GM12878 (cell line): ENCODE data around the gene KCNQ1.

ENCODE experiments used
- ATF2 ChIP-seq: IDR thresholded peaks from 2 replicates; pipeline ENCODE4 v1.6.1; 2012; ENCODE audit warnings: low read length, inconsistent platforms
- CHD2 ChIP-seq: IDR thresholded peaks from 2 replicates; pipeline ENCODE4 v1.6.1; 2011; ENCODE audit warnings: low read depth, low read length, improper control_type of control experiment, borderline replicate concordance
- CTCF ChIP-seq, 3 experiments: IDR thresholded peaks in 2 of 3; conservative IDR thresholded peaks in 1 of 3; 2 replicates each; pipeline ENCODE4 v1.5.1; 2011; ENCODE audit warnings: low read depth in 3 of 3, low read length in 3 of 3, mild to moderate bottlenecking in 3 of 3, control low read depth in 2 of 3, moderate library complexity in 2 of 3, inconsistent platforms in 1 of 3, mixed read lengths in 1 of 3; ENCODE audit not compliant: control insufficient read depth in 2 of 3, insufficient read depth in 1 of 3; ENCODE audit errors: extremely low read depth in 1 of 3
- EGR1 ChIP-seq, 2 experiments: IDR thresholded peaks; 1 replicate in 1 of 2; 2 replicates in 1 of 2; pipeline ENCODE4 v1.6.1; 2011 to 2012; ENCODE audit warnings: low read depth in 2 of 2, low read length in 2 of 2, borderline replicate concordance in 1 of 2, mild to moderate bottlenecking in 1 of 2, moderate library complexity in 1 of 2
- EP300 ChIP-seq, 2 experiments: fragments of 150-350 bp in 1 of 2; IDR thresholded peaks; 2 replicates each; pipeline ENCODE4 v1.6.1; 2011 to 2012; ENCODE audit warnings: low read depth in 2 of 2, low read length in 2 of 2, borderline replicate concordance in 1 of 2, improper control_type of control experiment in 1 of 2, inconsistent platforms in 1 of 2; ENCODE audit not compliant: control insufficient read depth in 1 of 2
- EZH2 ChIP-seq: IDR thresholded peaks from 2 replicates; pipeline ENCODE4 v1.6.1; 2012; ENCODE audit warnings: low read depth, mild to moderate bottlenecking, control low read depth, inconsistent platforms, low read length, borderline replicate concordance; ENCODE audit not compliant: control insufficient read depth
- MAX ChIP-seq: IDR thresholded peaks from 2 replicates; pipeline ENCODE4 v1.6.1; 2012; ENCODE audit warnings: low read depth, low read length, improper control_type of control experiment
- NFYB ChIP-seq: IDR thresholded peaks from 2 replicates; pipeline ENCODE4 v1.6.1; 2011; ENCODE audit warnings: low read depth, mild to moderate bottlenecking, low read length, improper control_type of control experiment, moderate library complexity; ENCODE audit not compliant: insufficient read depth
- POLR2A ChIP-seq: IDR thresholded peaks from 2 replicates; pipeline ENCODE4 v1.6.1; 2011; ENCODE audit warnings: low read depth, mild to moderate bottlenecking, low read length
- POLR2AphosphoS5 ChIP-seq: IDR thresholded peaks from 2 replicates; pipeline ENCODE4 v1.6.1; 2011; ENCODE audit warnings: mild to moderate bottlenecking, low read length, inconsistent platforms
- RAD51 ChIP-seq: fragments of 450-650 bp; IDR thresholded peaks from 2 replicates; pipeline ENCODE4 v1.6.1; 2016; ENCODE audit warnings: moderate library complexity, mild to moderate bottlenecking, inconsistent platforms
- SP1 ChIP-seq: IDR thresholded peaks from one replicate; pipeline ENCODE4 v1.6.1; 2011; ENCODE audit warnings: low read depth, low read length

GRCh38 chr11:2693271-2694261 lies 248.8 kb downstream of the KCNQ1 start:
- TF ChIP-seq EZH2 (no peak), SP1 (no peak), EGR1 (IDR thresholded peaks at IDR 0.05; ENCODE audit: borderline replicate concordance in 1 of 2, low read depth in 2 of 2, low read length in 2 of 2) (no peak), ATF2 (no peak), CTCF (IDR thresholded peaks at IDR 0.05 in 2 of 3, conservative IDR thresholded peaks at IDR 0.05 in 1 of 3; ENCODE audit: control insufficient read depth in 2 of 3, extremely low read depth in 1 of 3, insufficient read depth in 1 of 3, low read depth in 3 of 3, low read length in 3 of 3) (no peak), POLR2A (no peak), CHD2 (no peak), POLR2AphosphoS5 (no peak), MAX (no peak), NFYB (no peak), RAD51 (no peak), EP300 (IDR thresholded peaks at IDR 0.05; ENCODE audit: borderline replicate concordance in 1 of 2, control insufficient read depth in 1 of 2, low read depth in 2 of 2, low read length in 2 of 2) (no peak)
